Endometrium (tissue), 2 donors: ENCODE data around the gene RANBP10.
"Not testable (repeated sequence)": the region's sequence is repeated elsewhere in the genome, so short reads cannot be mapped to it uniquely, and the experiment has no call there.

Experiments used
- FAIRE-seq: peaks from 2 replicates; lab custom pipeline; 2012; peaks lifted over from hg19 to GRCh38; lab: Jason Lieb, UNC
- donor health status: control.
- donor health status: control.

Gene RANBP10

DNA sequence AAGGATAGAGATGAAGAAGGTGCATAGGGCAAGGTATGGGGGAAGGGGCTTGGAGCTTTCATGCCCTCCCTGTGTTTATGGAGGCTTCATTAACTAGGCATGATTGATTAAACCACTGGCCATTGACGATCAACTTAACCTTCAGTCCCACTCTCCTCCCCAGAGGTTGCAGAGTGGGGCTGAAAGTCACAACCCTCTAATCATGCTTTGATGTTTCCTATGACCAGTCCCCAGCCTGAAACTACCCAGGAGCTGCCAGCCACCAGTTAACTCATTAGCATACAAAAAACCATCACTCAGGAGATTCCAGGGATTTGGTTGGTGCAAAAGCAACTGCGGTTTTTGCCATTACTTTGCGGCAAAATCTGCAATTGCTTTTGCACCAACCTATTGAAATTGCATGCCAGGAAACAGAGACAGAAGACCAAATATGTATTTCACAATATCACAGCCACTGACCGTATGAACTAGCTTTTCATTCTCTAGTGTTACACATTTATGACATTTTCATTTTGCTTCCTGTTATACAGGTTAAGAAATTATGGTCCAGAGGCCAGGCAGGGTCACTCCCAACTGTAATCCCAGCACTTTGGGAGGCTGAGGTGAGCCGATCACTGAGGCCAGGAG lies 92.6 kb downstream of the RANBP10 start:
- FAIRE-seq: no peak

DNA sequence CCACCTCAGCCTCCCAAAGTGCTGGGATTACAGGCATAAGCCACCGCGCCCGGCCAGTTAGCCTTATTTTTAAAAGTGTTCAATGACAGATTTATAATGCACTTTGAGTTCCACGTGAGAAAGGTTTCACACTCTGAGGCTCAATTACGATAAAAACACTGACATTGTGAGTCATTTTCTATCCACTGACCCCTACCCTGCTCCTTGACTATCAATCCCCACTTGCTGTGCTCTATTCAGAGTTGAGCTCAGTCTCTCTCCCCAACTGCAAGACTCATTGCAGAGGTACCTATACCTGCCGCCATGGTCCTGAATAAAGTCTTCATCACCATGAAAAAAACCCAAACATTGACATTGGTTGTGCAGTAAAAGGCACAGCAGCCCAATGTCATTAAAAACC lies 95.8 kb downstream of the RANBP10 start:
- FAIRE-seq: no peak

DNA sequence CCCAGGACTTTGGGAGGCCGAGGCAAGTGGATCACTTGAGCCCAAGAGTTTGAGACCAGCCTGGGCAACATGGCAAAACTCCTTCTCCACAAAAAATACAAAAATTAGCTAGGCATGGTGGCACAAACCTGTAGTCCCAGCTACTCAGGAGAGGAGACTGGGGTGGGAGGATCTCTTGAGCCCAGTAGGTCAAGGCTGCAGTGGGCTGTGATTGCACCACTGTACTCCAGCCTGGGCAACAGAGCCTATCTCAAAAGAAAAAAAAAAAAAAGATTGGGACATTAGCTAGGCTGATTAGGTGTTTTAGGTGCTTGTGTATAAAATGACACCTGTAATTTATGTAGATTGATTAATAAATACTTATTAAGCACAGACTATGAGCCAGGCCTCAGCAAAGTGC lies 97.3 kb downstream of the RANBP10 start:
- no peak for FAIRE-seq

DNA sequence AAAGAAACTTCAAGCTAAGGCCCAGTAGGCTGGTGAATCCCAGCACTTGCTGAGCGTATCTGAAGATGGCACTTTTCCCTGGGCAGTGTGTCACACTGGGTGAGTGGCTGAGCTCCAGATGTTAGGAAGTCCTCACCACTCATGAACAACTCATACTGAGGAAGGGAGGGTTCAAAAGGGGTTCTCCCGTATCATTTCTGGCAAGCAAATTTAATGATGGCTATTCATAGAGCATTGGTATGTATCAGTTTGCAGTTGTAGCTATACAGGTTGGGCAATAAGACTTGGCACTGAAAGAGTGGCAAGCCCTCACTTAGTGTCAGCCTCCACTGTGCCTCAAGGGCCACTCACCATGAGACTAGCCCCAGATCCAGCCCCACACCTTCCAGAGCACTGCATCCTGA lies 98.0 kb downstream of the RANBP10 start:
- FAIRE-seq: no peak

DNA sequence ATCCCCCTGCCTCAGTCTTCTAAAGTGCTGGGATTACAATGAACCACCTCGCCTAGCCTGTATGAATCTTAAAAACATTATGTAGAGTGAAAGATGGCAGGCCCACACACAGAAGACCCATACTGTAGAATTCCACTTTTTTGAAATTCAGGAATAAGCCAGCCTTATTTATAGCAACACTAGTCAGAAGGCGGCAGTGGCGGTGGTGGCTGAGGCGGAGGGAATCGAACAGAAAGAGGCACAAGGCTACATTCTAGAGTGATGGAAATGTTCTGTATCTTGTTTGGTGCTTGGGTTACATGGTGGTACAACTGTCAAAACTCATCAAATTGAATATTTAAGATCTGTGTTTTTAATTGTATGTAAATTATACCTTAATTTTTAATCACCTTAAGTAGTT lies 98.6 kb downstream of the RANBP10 start:
- no peak for FAIRE-seq

DNA sequence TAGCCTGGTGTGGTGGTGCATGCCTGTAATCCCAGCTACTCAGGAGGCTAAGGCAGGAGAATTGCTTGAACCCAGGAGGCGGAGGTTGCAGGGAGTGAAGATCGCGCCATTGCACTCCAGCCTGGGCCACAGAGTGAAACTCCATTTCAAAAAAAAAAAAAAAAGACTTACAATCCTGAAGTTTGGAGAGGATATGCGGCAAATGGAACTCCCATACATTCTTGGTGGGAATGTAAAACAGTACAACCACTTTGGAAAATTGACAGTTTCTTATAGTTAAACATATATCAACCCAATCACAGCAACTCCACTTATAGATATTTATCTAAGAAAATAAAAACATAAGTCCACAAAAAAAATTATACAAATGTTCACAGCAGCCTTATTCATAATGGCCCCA lies 99.2 kb downstream of the RANBP10 start:
- no peak for FAIRE-seq

DNA sequence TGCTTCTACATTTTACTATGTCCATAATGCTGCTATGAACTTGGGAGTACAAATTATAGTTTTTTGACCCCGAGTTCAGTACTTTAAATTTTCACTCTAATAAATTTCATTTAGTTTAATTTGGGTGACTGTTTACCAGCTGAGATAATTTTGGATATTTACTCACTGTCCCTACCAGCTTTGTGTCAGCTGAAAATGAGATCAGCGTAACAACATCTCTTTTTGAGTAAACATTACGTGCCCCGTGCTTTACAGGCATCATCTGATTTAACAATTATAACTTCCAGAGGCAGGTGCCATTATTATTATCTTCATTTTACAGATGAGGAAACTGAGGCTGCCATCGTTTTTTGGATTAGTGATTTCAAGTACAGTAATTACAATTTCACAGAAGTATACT lies 102.2 kb downstream of the RANBP10 start:
- no peak for FAIRE-seq

DNA sequence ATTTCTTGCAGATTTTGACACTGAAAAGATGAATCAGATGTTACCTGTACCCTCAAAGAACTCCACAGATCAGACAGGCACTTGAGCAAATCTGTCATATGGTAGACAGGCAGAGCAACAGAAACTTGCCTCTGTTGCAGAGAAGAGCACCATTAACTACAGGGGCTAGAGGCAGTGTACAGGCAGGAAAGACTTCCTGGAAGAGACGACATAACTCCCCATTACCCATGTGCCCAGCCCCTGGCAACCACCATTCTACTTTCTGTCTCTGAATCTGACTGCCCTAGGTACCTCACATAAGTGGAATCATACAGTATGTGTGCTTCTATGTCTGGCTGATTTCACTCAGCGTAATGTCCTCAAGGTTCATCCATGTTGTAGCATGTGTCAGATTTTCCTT lies 102.7 kb downstream of the RANBP10 start:
- no peak for FAIRE-seq

DNA sequence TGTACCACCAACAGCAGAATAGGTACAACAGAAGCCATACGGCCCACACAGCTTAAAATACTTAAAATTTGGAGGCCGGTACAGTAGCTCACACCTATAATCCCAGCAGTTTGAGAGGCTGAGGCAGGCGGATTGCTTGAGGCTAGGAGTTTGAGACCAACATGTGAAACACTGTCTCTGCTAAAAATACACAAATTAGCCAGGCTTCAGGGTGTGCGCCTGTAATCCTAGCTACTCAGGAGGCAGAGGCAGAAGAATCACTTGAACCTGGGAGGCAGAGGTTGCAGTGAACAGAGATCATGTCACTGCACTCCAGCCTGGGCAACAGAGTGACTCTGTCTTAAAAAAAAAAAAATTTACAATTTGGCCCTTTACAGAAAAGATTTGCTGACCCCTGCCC lies 104.2 kb downstream of the RANBP10 start:
- no peak for FAIRE-seq

DNA sequence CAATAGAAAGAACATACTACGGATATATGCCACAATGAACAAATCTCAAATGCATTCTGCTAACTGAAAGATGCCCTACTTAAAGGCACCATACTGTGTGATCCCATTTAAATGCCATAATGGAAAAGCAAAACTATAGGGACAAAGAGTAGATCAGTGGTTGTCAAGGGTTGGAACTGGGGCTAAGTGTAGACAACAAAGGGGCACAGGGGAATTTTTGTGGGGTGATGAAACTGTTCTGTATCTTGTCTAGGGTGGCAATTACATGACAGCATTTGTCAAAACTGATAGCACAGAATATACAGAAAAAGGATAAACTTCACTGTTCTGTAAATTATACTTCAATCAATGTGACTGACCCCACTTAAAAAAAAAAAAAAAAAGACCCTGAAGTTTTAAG lies 104.9 kb downstream of the RANBP10 start:
- FAIRE-seq: no peak

DNA sequence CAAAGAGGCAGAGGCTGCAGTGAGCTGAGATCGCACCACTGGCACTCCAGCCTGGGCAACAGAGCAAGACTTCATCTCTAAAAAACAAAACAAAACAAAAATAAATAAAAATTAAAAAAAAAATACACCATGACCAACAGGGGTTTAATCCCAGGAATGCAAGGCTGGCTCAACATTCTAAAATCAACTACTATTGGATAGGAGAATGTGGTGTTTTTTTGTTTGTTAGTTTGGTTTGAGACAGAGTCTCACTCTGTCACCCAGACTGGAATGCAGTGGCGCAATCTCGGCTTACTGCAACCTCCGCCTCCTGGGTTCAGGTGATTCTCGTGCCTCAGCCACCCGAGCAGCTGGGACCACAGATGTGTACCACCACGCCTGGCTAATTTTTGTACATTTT lies 107.1 kb downstream of the RANBP10 start:
- FAIRE-seq: no peak

DNA sequence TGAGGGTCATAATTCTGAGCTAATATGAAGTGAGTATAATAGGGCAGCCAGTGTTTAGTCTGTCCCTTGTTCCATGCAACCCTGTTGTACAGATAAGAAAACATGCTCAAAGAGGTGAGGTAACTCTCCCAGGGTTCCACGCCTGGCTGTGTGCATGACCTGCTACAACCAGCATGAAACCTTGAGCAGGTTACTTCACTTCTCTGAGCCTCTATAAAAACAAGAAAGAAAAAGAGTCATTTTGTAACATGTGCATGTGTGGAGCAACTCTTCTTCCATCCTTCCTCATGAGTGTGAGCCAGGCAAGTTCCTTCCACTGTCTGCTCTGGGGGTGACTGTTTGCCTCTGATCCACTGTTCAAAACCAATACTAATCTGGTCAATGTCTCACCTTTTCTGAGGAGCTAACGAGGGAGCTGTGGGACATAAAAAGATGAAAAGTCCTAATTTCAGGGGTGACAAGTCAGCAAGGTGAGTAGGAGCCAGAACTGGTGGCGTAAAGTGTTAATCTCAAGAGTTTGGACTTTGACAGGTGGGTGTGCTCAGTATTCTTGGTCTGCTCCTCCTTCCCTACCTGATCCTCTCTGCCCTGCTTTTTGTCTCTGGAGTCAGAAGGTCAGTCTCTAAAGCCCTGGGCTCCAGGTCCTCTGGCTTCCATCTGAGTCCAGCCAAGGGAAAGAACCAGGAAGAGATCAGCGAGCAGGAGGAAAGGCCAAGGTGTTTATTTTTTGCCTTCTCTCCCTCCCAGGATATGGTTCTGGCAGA lies 108.8 kb downstream of the RANBP10 start:
- no peak for FAIRE-seq

DNA sequence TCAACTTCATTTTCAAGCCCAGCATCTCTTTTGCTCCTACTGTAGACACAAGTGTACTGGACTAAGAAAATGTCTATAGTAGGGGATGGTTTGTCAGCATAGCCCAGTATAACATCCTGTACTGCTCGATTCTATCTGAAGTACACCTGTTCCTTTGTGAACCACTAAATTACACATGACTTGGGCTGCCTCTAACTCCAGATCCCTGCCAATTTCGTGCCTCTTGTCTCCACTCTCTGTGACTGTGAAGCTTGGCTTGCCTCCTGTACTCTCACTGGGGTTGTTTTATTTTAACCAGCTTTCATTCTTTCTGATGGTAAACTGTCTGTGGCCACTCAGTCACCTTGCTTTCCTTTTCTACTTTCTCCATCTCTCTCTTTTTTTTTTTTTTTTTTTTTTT lies 111.7 kb downstream of the RANBP10 start:
- no peak for FAIRE-seq

DNA sequence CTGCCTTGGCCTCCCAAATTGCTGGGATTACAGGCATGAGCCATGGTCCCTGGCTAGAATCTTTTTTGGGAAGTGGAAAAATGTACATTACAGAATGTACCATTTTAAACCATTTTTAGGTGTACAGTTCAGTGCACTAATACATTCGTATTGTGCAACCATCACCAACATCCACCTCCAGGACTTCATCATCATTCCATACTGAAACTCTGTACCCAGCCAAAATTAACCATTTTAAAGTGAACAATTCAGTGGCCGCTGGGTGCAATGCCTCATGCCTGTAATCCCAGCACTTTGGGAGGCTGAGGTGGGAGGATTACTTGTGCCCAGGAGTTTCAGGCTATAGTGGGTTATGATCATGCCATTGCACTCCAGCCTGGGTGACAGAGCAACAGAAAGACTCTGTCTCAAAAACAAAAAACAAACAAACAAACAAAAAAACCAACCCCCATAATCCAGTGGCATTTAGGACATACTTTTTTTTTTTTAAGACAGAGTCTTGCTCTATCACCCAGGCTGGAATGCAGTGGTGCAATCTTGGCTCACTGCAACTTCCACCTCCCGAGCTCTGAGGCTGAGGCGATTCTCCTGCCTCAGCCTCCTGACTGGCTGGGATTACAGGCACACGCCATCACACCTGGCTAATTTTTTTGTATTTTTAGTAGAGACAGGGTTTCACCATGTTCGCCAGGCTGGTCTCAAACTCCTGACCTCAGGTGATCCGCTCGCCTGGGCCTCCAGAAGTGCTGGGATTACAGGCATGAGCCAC lies 112.7 kb downstream of the RANBP10 start:
- not testable (repeated sequence) for FAIRE-seq

DNA sequence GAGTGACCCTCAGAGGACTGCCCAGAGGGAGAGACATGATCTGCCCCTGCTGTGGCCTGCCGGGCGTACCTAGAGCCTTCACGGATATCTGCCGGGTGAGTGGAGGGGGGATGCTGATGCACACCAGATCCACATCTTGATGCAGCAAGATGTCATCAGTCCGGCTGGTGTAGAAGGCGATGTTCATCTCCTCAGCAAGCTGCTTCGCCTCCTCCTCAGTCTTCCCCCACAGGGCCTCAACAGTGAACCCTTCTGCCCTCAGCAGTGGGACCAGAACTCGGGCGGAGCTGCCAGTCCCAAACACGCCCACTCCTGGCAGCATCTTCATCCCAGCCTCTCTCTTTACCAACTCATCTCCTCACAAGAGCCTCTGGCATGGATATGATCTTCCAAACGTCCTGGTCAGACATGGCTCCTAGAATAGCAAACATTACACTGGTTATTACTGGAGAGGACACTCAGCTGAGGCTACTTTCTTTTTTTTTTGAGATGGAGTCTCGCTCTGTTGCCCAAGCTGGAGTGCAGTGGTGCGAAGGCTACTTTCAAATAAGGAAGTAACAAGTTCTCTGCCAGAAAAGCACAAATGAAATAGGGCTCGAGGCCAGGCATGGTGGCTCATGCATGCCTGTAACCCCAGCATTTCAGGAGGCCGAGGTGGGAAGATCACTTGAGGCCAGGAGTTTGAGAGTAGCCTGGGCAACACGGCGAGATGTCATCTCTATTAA lies 120.8 kb downstream of the RANBP10 start:
- FAIRE-seq: no peak

DNA sequence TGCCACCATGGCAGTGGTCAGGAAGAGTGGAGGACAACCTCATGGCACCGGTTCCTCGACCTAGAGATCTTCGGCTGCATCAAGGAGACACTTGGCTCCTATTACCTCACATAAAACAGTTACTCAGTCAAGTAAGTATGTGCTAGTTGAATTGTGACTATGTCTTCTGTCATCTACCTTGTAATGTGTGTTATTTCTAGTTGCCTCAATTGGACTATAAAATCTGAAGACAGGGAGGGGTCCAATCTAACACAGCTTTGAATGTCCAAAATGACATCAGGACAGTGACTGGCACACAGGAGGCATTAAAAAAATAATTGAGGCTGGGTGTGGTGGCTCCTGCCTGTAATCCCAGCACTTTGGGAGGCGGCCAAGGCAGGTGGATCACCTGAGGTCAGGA lies 122.6 kb downstream of the RANBP10 start:
- no peak for FAIRE-seq

DNA sequence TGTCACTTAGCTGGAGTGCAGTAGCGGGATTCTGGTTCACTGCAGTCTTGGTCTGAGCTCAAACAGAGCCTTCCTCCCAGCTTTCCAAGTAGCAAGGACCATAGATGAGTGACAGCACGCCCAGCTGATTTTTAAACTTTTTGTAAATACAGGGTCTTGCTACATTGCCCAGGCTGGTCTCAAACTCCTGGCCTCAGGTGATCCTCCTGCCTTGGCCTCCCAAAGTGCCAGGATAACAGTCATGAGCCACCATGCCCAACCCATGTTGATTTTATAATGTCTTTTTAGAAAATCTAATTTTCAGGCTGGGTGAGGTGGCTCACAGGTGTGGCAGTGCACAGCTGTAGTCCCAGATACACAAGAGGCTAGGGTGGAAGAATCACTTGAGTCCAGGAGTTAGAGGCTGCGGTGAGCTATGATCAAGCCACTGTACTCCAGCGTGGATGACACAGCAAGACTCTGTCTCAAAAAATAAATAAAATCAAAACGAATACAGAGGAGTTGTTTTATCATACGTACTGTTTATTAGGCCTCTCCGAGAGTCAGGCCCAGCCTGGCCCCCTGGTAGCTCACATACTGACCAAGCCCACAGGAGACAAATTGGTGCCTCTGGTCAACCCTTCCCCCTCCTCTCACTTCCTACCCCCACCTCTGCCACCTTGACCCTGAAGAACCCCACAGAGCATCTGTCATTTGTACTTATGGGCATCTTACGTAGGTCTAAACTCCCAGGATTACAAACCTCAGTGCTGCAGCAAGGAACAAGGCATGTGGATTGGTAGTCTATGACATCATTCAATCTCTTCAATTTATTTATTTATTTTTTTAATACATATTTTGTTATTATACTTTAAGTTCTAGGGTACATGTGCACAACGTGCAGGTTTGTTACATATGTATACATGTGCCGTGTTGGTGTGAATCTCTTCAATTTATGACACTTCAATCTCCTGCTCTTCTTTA lies 126.1 kb downstream of the RANBP10 start:
- no peak for FAIRE-seq

DNA sequence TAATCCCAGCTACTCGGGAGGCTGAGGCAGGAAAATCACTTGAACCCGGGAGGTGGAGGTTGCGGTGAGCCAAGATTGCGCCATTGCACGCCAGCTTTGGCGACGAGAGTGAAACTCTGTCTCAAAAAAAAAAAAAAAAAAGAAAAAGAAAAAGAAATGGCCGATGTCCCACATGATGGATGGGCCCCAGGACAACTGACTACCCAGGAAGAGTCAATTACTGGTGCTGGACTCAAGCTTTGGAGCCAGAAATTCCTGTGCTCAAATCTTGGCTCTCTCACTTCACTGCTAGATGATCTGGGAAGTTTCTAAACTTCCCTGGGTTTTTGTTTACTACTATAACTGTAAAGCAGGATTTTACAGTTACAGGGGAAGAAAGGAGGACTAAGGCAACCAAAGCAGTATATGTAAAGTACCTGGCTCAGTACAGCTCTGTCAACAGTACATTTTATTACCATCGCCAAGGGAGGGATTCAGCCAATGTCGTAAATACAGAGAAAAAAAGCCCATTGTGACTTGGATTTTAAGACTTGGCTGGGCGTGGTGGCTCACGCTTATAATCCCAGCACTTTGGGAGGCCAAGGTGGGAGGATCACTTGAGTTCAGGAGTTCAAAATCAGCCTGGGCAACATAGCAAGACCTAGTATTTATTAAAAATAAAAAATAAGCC lies 127.9 kb downstream of the RANBP10 start:
- FAIRE-seq: no peak

DNA sequence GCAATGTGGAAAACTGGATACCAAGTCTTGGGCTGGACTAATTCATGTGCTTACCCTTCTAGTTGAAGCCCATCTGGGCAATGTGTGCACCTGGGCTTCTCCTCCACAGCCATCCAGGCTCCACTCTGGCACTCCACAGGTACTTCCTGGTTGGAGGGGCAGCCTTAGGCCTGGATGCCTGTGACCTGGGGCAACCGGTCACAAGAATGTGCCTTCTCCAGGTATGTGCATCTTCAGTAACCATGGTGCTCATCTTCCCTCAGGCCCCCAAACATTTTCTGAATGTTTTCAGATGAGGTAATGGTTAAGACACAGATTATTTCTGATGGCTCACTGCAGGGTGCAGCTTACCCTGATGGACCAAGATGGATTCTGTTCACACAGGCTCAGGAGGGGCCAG lies 128.6 kb downstream of the RANBP10 start:
- no peak for FAIRE-seq

DNA sequence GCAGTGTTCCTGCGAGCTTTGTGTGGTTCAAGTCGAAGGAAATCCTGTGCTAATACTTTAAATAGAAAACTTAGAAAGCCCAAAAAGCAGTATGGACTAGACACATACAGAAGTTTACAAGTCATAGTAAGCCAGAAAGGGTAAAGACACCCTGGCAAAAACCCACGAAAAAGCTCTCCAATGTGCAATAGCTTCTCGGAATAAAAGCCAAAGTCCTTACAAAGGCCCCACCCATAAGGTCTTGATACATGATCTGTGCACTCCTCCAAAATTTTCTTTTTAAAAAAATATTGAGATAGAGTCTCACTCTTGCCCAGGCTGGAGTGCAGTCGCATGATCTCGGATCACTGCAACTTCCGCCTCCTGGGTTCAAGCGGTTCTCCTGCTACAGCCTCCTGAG lies 129.4 kb downstream of the RANBP10 start:
- FAIRE-seq: no peak

DNA sequence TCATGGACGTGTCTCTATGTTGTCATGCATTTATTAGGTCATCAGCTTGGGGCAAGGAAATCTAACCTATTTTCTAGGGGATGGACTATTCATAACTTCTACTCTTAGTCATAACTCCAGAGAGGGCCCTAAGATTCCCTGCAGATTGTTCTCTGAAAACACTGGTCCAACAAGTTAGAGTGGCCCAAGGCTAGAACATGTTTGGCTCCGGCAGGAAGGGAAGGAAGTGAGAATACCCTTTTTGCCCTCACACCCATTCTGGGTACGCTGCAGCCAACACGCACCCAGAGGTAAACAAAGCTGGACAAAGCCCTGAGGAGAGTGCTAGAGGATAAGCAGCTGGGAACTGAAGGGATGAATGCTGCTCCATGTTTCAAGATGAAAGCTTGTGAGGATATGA lies 129.8 kb downstream of the RANBP10 start:
- no peak for FAIRE-seq
